ENCODE results near the gene FER.
"Not testable (repeated sequence)": the region's sequence is repeated elsewhere in the genome, so short reads cannot be mapped to it uniquely, and the experiment has no call there.

The FER gene

GRCh38 chr5:108748401-108749127, 867 bp downstream of the FER start:
- DNase-seq, result peak; percentile 96

GRCh38 chr5:108749128-108749861, 1.6 kb downstream of the FER start:
- peak; percentile 73 for DNase-seq

DNA sequence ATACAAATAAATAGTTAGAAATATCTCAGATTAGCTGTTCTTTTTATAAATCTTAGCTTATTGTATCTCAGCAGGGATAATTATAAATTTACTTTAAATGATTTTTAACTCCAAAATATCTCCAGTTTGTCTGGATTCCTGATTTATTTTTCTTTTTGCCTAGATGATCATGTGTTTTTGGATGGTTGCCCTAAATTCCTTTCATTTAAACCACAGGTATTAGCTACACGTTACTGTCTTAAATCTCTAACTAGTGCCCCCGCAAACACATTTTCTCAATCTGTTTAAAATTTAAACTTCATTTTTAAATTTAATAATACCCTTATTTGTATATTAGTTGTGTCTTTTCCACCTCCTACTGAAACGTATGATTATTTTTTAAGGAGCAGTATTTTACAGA, 5.6 kb downstream of the FER start:
- no peak for DNase-seq

DNA sequence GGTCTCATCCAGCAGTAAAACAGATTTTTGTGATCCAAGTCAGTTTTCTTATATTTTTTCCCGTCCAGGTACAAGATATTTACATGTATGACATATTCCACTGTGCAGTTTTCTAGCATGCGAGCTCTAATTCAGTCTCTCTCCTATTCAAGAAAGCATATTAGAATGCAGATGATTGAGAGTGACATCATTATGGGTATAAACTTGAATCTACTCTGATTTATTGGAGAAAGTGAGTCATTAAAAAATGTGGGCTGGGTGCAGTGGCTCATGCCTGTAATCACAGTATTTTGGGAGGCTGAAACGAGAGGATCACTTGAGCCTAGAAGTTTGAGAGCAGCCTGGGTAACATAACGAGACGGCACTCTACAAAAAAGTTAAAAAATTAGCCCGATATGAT, 6.2 kb downstream of the FER start:
- DNase-seq, result no peak

- no peak for DNase-seq
These were observed 12.8 kb downstream of the FER start for GRCh38 chr5:108760512-108760911.

DNA sequence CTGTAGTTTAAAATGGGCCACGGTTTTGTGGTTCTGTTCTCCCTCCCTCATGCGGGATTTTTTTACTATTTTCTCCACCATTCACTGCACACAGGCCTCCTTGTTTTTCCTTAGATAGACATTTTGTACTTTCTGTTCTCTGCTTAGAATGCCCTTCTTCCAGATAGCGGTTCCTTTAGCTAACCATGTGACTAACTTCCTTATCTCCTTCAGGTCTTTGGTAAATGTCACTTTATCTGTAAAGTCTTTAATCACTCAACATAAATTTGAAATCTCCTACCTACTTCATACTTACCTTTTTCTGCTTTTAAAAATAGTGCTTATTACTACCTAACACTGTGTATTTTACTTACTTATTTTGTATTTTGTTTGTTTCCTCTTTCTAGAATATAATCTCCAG, 15.0 kb downstream of the FER start:
- DNase-seq, result no peak

- no peak for DNase-seq
These were observed 15.7 kb downstream of the FER start for GRCh38 chr5:108763222-108763916.

GRCh38 chr5:108765647-108766046, 17.9 kb downstream of the FER start:
- DNase-seq, result no peak

GRCh38 chr5:108766916-108767315, 19.2 kb downstream of the FER start:
- DNase-seq, result not testable (repeated sequence)

DNA sequence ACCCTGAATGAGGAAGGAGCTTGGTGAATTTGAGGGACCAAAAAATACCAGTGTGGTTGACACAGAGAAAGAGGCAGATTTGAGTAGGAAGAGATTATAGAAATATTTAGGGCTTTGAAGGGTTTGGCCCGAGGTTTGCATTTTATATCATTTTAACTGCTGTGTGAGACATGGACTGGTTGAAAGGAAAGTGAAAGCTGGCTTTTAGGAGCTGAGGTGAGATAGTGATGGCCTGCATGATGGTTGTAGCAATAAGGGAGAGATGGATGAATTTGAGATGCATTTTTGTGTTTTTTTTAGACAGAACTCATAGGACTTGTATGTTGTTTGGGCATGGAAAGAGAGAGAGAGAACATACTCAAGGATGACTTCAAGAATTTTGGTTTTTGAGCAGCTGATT, 21.7 kb downstream of the FER start:
- no peak for DNase-seq

GRCh38 chr5:108772626-108773025, 24.9 kb downstream of the FER start:
- no peak for DNase-seq

- DNase-seq, result no peak
These were observed 25.6 kb downstream of the FER start for GRCh38 chr5:108773330-108773729.

GRCh38 chr5:108774079-108774478, 26.4 kb downstream of the FER start:
- DNase-seq, result not testable (repeated sequence)

DNA sequence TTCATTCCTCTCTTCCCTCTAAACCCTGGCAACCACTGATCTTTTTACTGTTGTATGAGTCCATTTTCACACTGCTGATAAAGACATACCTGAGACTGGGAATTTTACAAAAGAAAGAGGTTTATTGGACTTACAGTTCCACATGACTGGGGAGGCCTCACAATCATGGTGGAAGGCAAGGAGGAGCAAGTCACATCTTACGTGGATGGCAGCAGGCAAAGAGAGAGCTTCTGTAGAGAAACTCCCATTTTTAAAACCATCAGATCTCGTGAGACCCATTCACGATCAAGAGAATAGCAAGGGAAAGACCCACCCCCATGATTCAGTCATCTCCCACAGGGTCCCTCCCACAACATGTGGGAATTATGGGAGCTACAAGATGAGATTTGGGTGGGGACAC, 29.9 kb downstream of the FER start:
- DNase-seq, result not testable (repeated sequence)

DNA sequence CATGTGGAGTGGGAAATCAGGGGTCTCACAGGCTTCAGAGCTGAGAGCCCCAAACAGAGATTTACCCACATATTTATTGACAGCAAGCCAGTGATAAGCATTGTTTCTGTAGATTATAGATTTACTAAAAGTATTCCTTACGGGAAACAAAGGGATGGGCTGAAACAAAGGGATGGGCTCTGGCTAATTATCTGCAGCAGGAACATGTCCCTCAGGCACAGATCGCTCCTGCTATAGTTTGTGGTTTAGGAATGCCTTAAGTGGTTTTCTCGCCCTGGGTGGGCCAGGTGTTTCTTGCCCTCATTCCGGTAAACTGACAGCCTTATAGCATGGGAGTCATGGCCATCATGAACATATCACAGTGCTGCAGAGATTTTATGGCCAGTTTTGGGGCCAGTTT, 36.9 kb downstream of the FER start:
- not testable (repeated sequence) for DNase-seq

DNA sequence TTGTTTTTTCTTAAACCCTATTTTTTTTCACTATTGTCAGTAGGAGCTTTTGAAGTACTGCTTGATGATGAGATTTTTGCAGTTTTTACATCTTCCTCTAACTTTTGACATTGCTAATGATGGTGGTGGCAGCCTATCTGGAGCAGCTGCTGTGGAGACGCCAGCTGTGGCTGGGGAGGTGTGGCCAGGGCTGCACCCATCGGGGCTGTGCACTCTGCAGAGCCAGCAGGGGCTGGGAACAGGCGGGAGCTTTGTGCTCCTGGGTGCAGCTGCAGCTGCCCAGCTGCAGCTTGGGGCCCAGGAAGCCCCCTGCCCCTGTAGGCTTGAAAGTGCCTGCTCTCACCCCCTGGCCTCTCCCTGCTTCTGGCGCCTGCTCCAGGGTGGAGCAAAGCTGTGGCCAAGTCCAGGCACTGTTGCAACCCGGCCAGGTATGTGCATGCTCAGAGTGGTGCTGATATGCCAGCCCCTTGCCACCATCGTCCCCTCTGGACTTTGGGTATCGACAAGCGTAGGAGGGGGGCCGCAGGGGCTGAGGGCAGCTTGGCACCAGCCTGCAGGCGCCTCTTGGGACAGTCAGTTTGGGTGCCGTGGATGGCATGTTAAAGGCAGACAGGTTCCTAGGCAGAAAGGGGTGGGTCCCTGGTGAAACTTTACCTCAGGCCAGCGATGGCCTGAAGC, 39.2 kb downstream of the FER start:
- DNase-seq, result no peak

DNA sequence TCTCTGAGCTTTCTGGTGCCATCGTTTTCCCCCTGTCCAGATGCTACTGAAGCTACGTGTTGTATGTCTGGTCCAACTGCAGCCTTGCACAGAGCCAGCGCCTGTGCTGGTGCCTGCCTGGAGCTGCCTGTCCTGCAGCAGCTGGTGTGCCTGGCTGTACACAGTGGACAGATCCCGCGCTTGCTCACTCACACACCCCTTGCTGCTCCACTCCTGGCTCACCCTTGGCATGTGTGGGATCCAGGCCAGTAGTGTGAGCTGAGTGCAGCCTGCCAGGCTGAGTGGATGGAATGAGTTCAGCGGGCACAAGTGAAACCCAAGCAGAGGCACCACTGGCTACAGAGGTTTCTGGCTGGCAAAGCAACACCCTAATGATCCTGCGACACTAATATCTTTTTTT, 40.4 kb downstream of the FER start:
- DNase-seq, result no peak

DNA sequence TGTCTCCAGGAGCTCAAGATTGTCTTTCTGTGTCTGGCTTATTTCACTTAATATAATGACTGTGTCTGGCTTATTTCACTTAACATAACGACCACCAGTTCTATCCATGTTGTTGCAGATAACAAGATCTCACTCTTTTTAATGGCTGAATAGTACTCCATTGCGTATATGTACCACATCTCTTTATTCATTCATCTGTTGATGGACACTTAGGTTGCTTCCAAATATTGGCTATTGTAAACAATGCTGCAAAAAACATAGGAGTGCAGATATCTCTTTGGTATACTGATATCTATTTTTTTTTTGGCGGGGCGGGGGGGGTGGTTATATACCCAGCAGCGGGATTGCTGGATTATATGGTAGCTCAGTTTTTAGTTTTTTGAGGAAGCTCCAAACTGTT, 45.5 kb downstream of the FER start:
- DNase-seq, result no peak

DNA sequence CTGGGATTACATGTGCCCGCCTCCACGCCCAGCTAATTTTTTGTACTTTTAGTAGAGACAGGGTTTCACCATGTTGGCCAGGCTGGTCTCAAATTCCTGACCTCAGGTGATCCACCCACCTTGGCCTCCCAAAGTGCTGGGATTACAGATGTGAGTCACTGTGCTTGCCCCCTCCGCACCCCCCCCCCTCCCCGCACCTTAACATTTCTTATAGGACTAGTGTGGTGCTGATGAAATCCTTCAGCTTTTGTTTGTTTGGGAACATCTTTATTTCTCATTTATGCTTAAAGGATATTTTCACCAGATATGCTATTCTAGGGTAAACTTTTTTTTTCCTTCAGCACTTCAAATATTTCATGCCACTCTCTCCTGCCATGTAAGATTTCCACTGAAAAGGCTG, 46.7 kb downstream of the FER start:
- not testable (repeated sequence) for DNase-seq

- DNase-seq, result no peak
These were observed 49.7 kb downstream of the FER start for GRCh38 chr5:108797396-108797795.

DNA sequence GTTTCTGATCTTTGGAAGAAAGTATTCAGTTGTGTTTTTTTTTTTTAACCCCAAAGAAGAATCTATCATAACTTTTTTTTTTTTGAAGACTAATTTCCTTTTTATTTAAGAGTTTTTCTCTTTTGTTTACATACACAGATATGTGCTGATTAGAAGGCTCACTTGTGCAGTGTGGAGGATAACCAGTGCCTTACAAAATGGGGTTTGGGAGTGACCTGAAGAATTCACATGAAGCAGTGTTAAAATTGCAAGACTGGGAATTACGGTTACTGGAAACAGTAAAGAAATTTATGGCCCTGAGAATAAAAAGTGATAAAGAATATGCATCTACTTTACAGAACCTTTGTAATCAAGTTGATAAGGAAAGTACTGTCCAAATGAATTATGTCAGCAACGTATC, 50.3 kb downstream of the FER start:
- no peak for DNase-seq

DNA sequence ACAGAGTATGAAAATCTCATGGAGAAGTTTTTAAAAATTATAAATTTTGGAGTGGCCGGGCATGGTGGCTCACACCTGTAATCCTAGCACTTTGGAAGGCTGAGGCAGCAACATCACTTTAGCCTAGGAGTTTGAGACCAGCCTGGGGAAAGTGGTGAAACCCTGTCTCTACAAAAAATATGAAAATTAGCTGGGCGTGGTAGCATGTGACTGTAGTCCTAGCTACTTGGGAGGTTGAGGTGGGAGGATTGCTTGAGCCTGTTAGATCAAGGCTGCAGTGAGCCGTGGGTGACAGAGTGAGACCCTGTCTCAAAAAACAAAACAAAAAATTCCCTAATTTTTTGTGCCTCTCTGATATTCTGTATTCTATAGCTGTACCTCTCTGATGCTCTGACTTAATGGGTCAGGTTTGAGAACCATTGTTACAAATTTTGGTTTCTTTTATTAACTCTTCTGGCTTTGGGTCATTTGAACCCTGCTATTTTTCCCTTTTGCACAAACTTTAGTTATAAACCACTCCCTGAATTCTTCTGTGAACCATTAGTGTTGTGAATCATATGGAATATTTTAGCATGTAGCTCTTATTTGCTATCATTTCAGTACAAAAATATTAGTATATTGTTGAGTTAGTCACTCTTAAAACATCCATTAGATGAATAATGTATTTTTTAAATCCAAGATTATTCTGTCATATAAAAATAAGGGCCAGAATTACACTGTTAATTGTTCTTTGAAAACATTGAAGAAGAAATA, 51.0 kb downstream of the FER start:
- no peak for DNase-seq

DNA sequence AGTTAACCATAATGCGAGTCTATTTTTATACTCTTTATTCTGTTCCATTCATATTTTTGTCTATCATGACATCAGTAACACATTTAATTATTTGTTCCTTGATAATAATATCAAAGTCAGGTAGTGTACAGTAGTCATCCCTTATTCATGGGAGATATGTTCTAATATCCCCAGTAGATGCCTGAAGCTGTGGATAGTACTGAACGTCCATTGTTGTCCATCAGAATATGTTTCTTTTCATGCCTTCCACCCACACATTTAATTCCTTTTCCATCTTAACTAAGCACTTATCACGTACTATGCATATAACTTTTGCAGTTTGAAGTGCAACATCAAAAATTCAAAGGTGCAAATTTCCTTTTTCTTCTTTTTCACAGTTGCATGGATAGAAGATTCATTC, 53.6 kb downstream of the FER start:
- DNase-seq, result no peak

All from effector CD8-positive, alpha-beta T cell (primary cell).